CD14-positive monocyte (primary cell): Measurements from ENCODE around the gene CHRD. TPM values are rescaled to one million over a fixed set of nuclear protein-coding genes. Genes with fewer than 3 reads are reported as not detected.

Experiments
- DNase-seq, 3 donors: peaks; one replicate each; pipeline ENCODE4 v3.0.0-alpha.2; 2011 to 2022
- H2AFZ ChIP-seq: 2 replicates; pipeline ENCODE4 v1.6.0; 2012; ENCODE audit warnings: mild to moderate bottlenecking, low read depth, low read length, inconsistent platforms; ENCODE audit not compliant: insufficient read depth, poor library complexity, severe bottlenecking
- H3K27ac ChIP-seq, 2 donors: 1 replicate in 1 of 2; 2 replicates in 1 of 2; pipeline ENCODE4 v1.5.1; 2012 to 2013; ENCODE audit warnings: low read length in 2 of 2, control low read depth in 1 of 2, inconsistent platforms in 1 of 2, low read depth in 1 of 2, mild to moderate bottlenecking in 1 of 2
- H3K27me3 ChIP-seq, 2 donors: one replicate each; pipeline versions ENCODE4 v1.6.0 to v1.6.1; 2011 to 2013; ENCODE audit warnings: low read length in 2 of 2; ENCODE audit not compliant: control insufficient read depth in 2 of 2, insufficient read depth in 2 of 2
- H3K36me3 ChIP-seq, 2 donors: replicated peaks in 1 of 2; 1 replicate in 1 of 2; 2 replicates in 1 of 2; pipeline versions ENCODE4 v1.5.1 to v1.6.1; 2012 to 2013; ENCODE audit warnings: low read length in 2 of 2, control low read depth in 1 of 2, inconsistent platforms in 1 of 2, mild to moderate bottlenecking in 1 of 2; ENCODE audit not compliant: insufficient read depth in 2 of 2, control insufficient read depth in 1 of 2
- H3K4me1 ChIP-seq, 2 donors: 1 replicate in 1 of 2; 2 replicates in 1 of 2; pipeline versions ENCODE4 v1.5.1 to v1.6.1; 2012 to 2013; ENCODE audit warnings: low read length in 2 of 2, control low read depth in 1 of 2, inconsistent platforms in 1 of 2, mild to moderate bottlenecking in 1 of 2, moderate library complexity in 1 of 2; ENCODE audit not compliant: insufficient read depth in 2 of 2, control insufficient read depth in 1 of 2
- H3K4me2 ChIP-seq: replicated peaks from 2 replicates; pipeline ENCODE3; 2012; ENCODE audit warnings: low read length, moderate library complexity, mild to moderate bottlenecking; ENCODE audit not compliant: poor library complexity, severe bottlenecking; ENCODE audit errors: extremely low read depth
- H3K4me3 ChIP-seq, 3 experiments: fragments of 200-600 bp in 1 of 3; sonication (generic) in 1 of 3; replicated peaks in 1 of 3; 1 replicate in 2 of 3; 2 replicates in 1 of 3; pipeline ENCODE4 v1.5.1; 2011 to 2013; ENCODE audit warnings: low read length in 3 of 3, mild to moderate bottlenecking in 3 of 3, control low read depth in 2 of 3, low read depth in 2 of 3, inconsistent platforms in 1 of 3, moderate library complexity in 1 of 3
- H3K79me2 ChIP-seq: 2 replicates; pipeline ENCODE4 v1.6.0; 2012; ENCODE audit warnings: mild to moderate bottlenecking, control low read depth, inconsistent platforms, low read length, moderate library complexity; ENCODE audit not compliant: insufficient read depth
- H3K9ac ChIP-seq: 2 replicates; pipeline ENCODE4 v1.6.0; 2017; ENCODE audit warnings: low read length, mild to moderate bottlenecking; ENCODE audit not compliant: insufficient read depth, poor library complexity, severe bottlenecking
- H3K9me3 ChIP-seq, 2 donors: replicated peaks in 1 of 2; 1 replicate in 1 of 2; 2 replicates in 1 of 2; pipeline versions ENCODE4 v1.5.1 to v1.6.1; 2012 to 2013; ENCODE audit warnings: low read length in 2 of 2, control low read depth in 1 of 2; ENCODE audit not compliant: control insufficient read depth in 1 of 2, insufficient read depth in 1 of 2
- H4K20me1 ChIP-seq: 2 replicates; pipeline ENCODE4 v1.6.0; 2012; ENCODE audit warnings: mild to moderate bottlenecking, low read length, control low read depth, moderate library complexity; ENCODE audit not compliant: insufficient read depth
- H3K27ac Mint-ChIP-seq, 7 donors: one replicate each; pipeline ENCODE4 v1.8.0; 2020; ENCODE audit warnings: mild to moderate bottlenecking in 7 of 7, mixed read lengths in 7 of 7, moderate library complexity in 6 of 7, inconsistent platforms in 2 of 7
- H3K27me3 Mint-ChIP-seq, 3 donors: one replicate each; pipeline ENCODE4 v1.8.0; 2021 to 2022; ENCODE audit warnings: low read depth in 3 of 3, mild to moderate bottlenecking in 3 of 3, mixed read lengths in 3 of 3, moderate library complexity in 3 of 3, inconsistent platforms in 1 of 3
- H3K36me3 Mint-ChIP-seq, 2 donors: one replicate each; pipeline ENCODE4 v1.8.0; 2020; ENCODE audit warnings: mixed read lengths in 2 of 2, inconsistent platforms in 1 of 2, mild to moderate bottlenecking in 1 of 2
- H3K4me1 Mint-ChIP-seq: one replicate; pipeline ENCODE4 v1.8.0; 2020; ENCODE audit warnings: mild to moderate bottlenecking, mixed read lengths
- H3K4me3 Mint-ChIP-seq, 2 donors: one replicate each; pipeline ENCODE4 v1.8.0; 2020; ENCODE audit warnings: mild to moderate bottlenecking in 2 of 2, mixed read lengths in 2 of 2, moderate library complexity in 1 of 2
- H3K9me3 Mint-ChIP-seq, 7 donors: one replicate each; pipeline ENCODE4 v1.8.0; 2020 to 2022; ENCODE audit warnings: mixed read lengths in 7 of 7, mild to moderate bottlenecking in 6 of 7, moderate library complexity in 6 of 7, inconsistent platforms in 2 of 7
- CTCF ChIP-seq: fragments of 200-600 bp; IDR thresholded peaks from one replicate; pipeline ENCODE4 v1.8.0; 2022; ENCODE audit warnings: antibody characterized with exemption, mild to moderate bottlenecking
- WGBS: methylation state at CpG from one replicate; pipeline ENCODE4 v1.1.5; 2013; ENCODE audit warnings: missing lambda C conversion rate; ENCODE audit not compliant: insufficient coverage; 5-methylcytosine and 5-hydroxymethylcytosine counted together
- intact Hi-C, 2 donors: fragments of 100-400 bp; cut with micrococcal nuclease; formaldehyde crosslinking; loops; one replicate each; pipeline versions ENCODE4 v1.15.0 to v1.15.1; 2023
- polyA plus RNA-seq, 3 donors: library from polyadenylated mRNA; depleted of rRNA in 1 of 3; unstranded in 2 of 3; stranded (reverse) in 1 of 3; fragments of 300-500 nt in 2 of 3; fragments of >200 nt in 1 of 3; fragmentation: Illumina TruSeq in 2 of 3; gene quantifications; 1 replicate in 2 of 3; 2 replicates in 1 of 3; pipeline ENCODE4 v1.2.3, GENCODE V29; 2012 to 2021

CHRD gene
- polyA plus RNA-seq, 3 donors = 0.03 TPM; not detected in 2

GRCh38 chr3:184389935-184390528 lies 10.2 kb downstream of the CHRD start:
- H3K79me2 ChIP-seq = no peaks in the 10 kb centered on the region
- no peak for TF ChIP-seq CTCF
- no peak overlapping the region for H3K27ac ChIP-seq
- no peak for DNase-seq
- no peaks in the 10 kb centered on the region for H3K36me3 ChIP-seq
- H2AFZ ChIP-seq = no peak overlapping the region
- intact Hi-C loops = no loop called here
- H3K4me3 ChIP-seq = no peak overlapping the region
- Mint-ChIP-seq H3K4me1 (peaks cover 2% of the 10 kb centered on the region), H3K27me3 (peaks cover 12 to 32% (median 23%) of the 10 kb centered on the region in 3 donors), H3K4me3 (peak overlapping the region in 1 of 2 donors; percentile 51), H3K36me3 (no peaks in the 10 kb centered on the region), H3K27ac (no peak overlapping the region), H3K9me3 (peaks cover 0 to 1% (median 0%) of the 10 kb centered on the region in 7 donors)
- no peaks in the 10 kb centered on the region for H3K9me3 ChIP-seq
- 89% methylated on average over 3 of the region's 5 CpGs for WGBS
- H4K20me1 ChIP-seq = no peaks in the 10 kb centered on the region
- no peak overlapping the region for H3K9ac ChIP-seq
- H3K4me1 ChIP-seq = no peaks in the 10 kb centered on the region
- peaks cover 0 to 10% of the 10 kb centered on the region in 2 donors for H3K27me3 ChIP-seq
- no peak overlapping the region for H3K4me2 ChIP-seq

- H3K27ac Mint-ChIP-seq = no peak overlapping the region
- H3K27me3 ChIP-seq = peaks cover 0 to 10% of the 10 kb centered on the region in 2 donors
- H3K9ac ChIP-seq = no peak overlapping the region
- no peaks in the 10 kb centered on the region for H4K20me1 ChIP-seq
- no peaks in the 10 kb centered on the region for H3K36me3 ChIP-seq
- no peak for DNase-seq
- no peaks in the 10 kb centered on the region for H3K9me3 ChIP-seq
- no peak overlapping the region for H3K4me3 Mint-ChIP-seq
- no peak overlapping the region for H2AFZ ChIP-seq
- peaks cover 2% of the 10 kb centered on the region for H3K4me1 Mint-ChIP-seq
- intact Hi-C loops = no loop called here
- H3K36me3 Mint-ChIP-seq = no peaks in the 10 kb centered on the region
- H3K4me1 ChIP-seq = no peaks in the 10 kb centered on the region
- no peak overlapping the region for H3K27ac ChIP-seq
- no peak for TF ChIP-seq CTCF
- no peaks in the 10 kb centered on the region for H3K79me2 ChIP-seq
- peaks cover 7 to 26% (median 16%) of the 10 kb centered on the region in 3 donors for H3K27me3 Mint-ChIP-seq
- H3K9me3 Mint-ChIP-seq = peaks cover 0 to 1% (median 0%) of the 10 kb centered on the region in 7 donors
- H3K4me2 ChIP-seq = no peak overlapping the region
- no peak overlapping the region for H3K4me3 ChIP-seq
- WGBS = 92% methylated on average over 3 of the region's 3 CpGs
These were observed 11.4 kb downstream of the CHRD start for GRCh38 chr3:184391266-184391665.
